SJCRH30 (cell line): ENCODE measurements around the gene MAEA. TPM values are rescaled to one million over a fixed set of nuclear protein-coding genes. Genes with fewer than 3 reads are reported as not detected.
A peak's percentile ranks its signal among the peaks of the same experiment; 100 is the strongest.

Experiments
- DNase-seq, 2 experiments: peaks; one replicate each; pipeline ENCODE4 v3.0.0-alpha.2; 2015 to 2020
- H3K27ac ChIP-seq: fragments of 250-450 bp; sonication (Bioruptor Pico); 2 replicates; pipeline ENCODE4 v1.5.1; 2020; ENCODE audit warnings: mild to moderate bottlenecking, moderate library complexity
- H3K27me3 ChIP-seq: fragments of 250-450 bp; sonication (Bioruptor Pico); 2 replicates; pipeline ENCODE4 v1.5.1; 2020; ENCODE audit warnings: mild to moderate bottlenecking, moderate library complexity
- H3K36me3 ChIP-seq: fragments of 250-450 bp; sonication (Bioruptor Pico); 2 replicates; pipeline ENCODE4 v1.5.1; 2020; ENCODE audit warnings: mild to moderate bottlenecking, moderate library complexity
- H3K4me1 ChIP-seq: fragments of 250-450 bp; sonication (Bioruptor Pico); 2 replicates; pipeline ENCODE4 v1.5.1; 2020; ENCODE audit warnings: mild to moderate bottlenecking, moderate library complexity
- H3K4me3 ChIP-seq: fragments of 250-450 bp; sonication (Bioruptor Pico); 2 replicates; pipeline ENCODE4 v1.5.1; 2020; ENCODE audit warnings: mild to moderate bottlenecking, moderate library complexity
- H3K9me3 ChIP-seq: fragments of 250-450 bp; sonication (Bioruptor Pico); replicated peaks from 2 replicates; pipeline ENCODE4 v1.5.1; 2020; ENCODE audit warnings: mild to moderate bottlenecking, moderate library complexity
- total RNA-seq: library from RNA; depleted of rRNA; stranded (reverse); fragments of >200 nt; shearing (Covaris generic); gene quantifications from 2 replicates; pipeline ENCODE4 v1.2.3, GENCODE V29; 2014; rRNA removed

The MAEA gene
- 54.1 and 55.3 TPM in 2 replicates for total RNA-seq

DNA sequence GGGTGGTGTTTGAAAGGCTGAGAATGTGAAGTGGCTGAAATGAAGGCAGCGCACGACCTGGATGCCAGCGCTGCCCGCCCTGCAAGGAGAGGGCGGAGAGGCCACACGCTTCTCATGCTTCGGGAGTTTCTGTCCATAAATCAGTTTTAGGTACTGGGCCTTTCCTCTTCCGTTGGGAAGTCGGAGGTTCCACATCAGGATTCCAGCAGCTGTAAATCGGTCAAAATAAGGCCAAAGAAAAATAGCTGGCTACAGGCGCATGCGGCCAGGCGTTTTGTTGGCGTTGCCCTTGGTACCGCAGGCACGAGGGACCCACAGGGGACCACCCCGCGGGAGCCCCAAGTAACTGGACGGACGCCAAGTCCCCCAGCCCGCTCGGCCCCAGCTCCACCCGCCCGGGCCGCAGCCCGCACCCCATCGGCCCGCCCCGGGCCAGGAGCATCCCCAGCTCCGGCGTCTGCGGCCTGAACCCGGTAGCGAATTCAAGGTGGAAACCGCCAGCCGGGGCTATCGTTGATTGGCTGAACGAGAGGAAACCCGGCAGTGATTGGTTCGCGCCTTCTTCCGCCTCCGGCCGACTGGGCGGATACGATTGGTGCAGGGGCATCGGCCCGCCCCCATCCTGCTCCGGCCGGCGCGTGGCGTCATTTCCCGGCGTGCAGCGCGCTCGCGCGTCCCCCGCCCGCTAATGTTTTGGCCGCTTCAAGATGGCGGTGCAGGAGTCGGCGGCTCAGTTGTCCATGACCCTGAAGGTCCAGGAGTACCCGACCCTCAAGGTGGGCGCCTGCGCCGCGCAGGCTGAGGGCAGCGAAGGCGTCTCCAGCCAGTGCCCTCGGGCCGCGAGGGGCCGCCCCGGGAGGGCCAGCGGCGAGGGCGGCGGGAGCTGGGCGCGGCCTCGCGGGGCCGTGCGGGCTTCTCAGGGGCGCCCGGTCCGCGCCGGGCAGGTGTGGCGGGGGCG, at the start of gene MAEA:
MAEA (plus strand) TSS at position 685 of the 958 bp plus-strand sequence; CDS start at position 708, 23 bp downstream.
- peak within 1 kb of the TSS; percentile 81 for H3K4me3 ChIP-seq
- peak within 1 kb of the TSS; percentile 70 for H3K27ac ChIP-seq
- 0 out of 2 replicates have a peak, but pooled peaks cover 3% of the 10 kb centered on the region for H3K9me3 ChIP-seq
- no peaks in the 10 kb centered on the region; the same call in 1 of the 2 replicates for H3K36me3 ChIP-seq
- H3K27me3 ChIP-seq, result no peaks in the 10 kb centered on the region
- DNase-seq, result peak; percentile 98
- H3K4me1 ChIP-seq, result peaks cover 11% of the 10 kb centered on the region

DNA sequence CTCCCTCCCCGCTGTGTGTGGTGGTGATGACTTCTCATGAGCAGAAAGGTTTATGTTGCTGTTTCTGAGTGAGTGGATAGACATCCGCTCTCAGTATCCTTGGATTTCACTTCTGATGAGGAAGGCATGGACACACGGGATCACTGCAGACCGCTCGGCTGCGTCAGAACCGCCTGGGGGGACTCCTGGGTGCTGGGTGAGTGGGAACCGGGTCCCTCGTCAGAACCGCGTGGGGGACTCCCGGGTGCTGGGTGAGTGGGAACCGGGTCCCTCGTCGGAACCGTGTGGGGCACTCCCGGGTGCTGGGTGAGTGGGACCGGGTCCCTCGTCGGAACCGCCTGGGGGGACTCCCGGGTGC, 49.8 kb upstream of the MAEA start:
- H3K36me3 ChIP-seq, result peaks cover 52% of the 10 kb centered on the region
- H3K27me3 ChIP-seq, result no peaks in the 10 kb centered on the region
- H3K4me1 ChIP-seq, result no peaks in the 10 kb centered on the region

DNA sequence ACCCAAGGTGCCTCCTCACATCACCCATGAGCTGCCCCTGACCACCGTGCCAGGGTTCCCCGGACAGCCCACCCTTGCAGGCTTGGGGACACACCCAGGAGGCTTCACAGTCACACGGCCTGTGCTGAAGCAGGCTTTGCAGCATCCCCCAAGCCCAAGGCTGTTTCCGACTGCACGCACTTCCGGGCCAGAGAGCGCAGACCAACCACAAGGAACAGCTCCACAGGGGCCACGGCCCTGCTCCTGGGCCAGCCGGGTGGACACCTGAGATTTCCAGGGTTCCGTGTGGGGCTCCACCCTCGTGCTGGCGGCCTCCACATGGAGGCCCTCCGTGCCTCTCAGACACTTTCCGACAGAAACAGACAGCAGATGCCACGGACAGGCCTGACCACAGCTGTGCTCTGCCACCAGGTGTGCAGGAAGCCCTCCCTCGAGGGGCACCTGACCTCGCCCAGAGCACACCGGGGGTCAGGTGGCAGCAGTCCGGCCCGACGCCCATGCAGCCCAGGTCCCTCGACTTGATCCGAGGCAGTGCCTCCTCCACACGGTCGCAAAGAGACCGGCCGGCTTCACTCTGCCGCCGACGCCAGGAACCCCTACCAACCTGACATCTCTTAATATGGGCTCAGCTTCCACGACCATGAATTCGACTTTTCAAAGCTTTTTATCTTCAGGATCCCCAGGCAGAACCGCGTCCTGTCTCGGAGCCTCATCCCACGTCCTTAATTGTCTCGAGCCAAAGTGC, 48.8 kb upstream of the MAEA start:
- Histone ChIP-seq H3K36me3 (peaks cover 42% of the 10 kb centered on the region), H3K4me3 (no peak overlapping the region), H3K9me3 (no peaks in the 10 kb centered on the region), H3K27ac (no peak overlapping the region), H3K27me3 (no peaks in the 10 kb centered on the region), H3K4me1 (no peaks in the 10 kb centered on the region)
- DNase-seq, result no peak

More for the DNA sequence above, 49.8 kb upstream of the MAEA start:
- H3K27ac ChIP-seq, result no peak overlapping the region
- no peak for DNase-seq
- no peaks in the 10 kb centered on the region for H3K9me3 ChIP-seq
- H3K4me3 ChIP-seq, result no peak overlapping the region

DNA sequence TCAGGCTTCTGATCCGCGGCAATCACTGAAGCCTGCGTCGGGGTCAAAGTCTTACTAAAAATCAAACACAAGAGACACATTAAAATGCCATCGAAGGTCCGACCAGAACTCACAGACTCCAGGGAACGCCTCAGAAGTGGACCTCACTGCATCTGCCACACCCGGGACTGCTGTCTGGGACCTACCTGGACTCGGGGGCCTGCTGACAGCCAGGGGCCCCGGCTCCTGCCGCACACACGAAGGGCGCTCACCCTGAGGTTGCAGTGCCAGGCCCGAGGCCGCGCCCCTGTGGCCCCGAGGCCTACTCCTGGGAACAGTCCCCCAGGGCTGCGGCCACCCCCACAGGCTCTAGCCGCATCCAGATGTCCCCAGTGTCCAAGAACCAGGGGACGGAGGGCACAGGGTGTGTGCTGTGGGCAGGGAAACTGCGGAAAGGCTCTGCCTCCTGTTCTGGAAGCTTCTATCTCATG, 48.2 kb upstream of the MAEA start:
- Histone ChIP-seq H3K27me3 (no peaks in the 10 kb centered on the region), H3K9me3 (no peaks in the 10 kb centered on the region), H3K4me3 (no peak overlapping the region), H3K36me3 (peaks cover 38% of the 10 kb centered on the region), H3K27ac (no peak overlapping the region), H3K4me1 (no peaks in the 10 kb centered on the region)
- no peak for DNase-seq

DNA sequence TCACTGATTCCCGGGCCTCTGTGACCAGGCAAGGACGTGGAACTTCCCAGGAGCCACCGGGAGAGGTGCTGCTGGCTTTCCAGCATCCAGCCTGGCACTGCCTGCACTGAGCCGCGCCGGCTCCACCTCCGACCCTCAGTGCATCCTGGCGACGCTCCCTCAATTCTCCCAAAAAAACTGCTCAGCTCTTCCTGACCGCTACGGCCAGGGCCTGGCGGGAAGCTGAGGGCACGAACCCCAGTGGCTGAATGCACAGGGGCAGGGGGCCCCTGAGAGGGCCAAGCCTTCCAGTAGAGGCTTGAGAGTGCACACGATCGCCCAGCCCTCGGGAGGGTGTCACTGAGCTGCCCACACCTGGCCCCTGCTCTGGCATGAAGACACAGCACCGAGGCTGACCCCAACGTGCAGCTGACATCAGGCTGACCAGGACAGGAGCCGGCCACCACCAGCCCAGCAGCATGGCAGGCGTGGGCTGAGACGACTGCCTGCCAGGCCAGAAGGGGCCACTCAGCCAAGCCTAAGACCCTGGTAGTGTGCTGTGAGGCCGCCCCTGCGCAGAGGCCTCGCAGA, 47.7 kb upstream of the MAEA start:
- H3K27me3 ChIP-seq, result no peaks in the 10 kb centered on the region
- no peak overlapping the region for H3K27ac ChIP-seq
- H3K4me1 ChIP-seq, result peaks cover 2% of the 10 kb centered on the region
- H3K9me3 ChIP-seq, result no peaks in the 10 kb centered on the region
- H3K36me3 ChIP-seq, result peaks cover 38% of the 10 kb centered on the region
- no peak overlapping the region for H3K4me3 ChIP-seq
- DNase-seq, result no peak

DNA sequence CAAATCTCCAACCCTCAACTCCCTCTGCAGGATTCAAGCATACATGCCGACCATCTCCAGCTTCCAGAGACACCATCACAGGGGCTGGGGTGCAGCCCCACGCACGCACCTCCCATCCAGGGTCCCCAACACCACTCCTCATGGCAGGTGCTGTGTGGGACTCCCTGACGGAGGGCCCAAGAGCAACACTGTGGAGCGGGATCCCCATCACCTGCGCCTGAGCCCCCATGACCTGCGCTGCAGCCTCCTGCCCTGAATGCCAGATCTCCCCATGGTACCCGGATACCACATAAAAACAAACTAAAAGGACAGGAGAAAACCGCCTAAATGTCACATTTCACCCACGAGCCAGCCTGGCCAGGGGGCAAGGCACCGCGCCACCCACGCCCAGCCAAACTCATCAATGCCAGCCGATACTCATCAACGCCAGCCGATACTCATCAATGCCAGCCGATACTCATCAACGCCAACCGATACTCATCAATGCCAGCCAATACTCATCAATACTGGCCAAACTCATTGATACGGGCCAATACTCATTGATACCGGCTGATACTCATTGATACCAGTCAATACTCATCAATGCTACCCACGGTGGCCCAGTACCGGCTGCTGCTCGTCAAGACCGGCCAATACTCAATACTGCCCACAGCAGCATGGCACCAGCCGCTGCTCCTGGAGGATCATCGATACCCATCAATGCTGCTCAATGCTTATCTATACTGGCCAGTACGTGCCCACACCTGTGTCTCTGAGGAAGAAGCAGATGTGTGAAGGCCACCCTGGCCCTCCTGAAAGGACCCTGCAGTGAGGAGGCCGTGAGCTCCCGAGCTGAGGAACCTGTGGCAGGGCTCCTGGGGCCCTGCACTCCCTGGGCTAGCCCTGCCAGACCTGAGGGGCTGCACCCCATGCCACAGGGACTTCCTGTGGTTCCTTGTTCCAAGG, 46.9 kb upstream of the MAEA start:
- no peaks in the 10 kb centered on the region for H3K27me3 ChIP-seq
- no peaks in the 10 kb centered on the region for H3K9me3 ChIP-seq
- peaks cover 38% of the 10 kb centered on the region for H3K36me3 ChIP-seq
- H3K4me1 ChIP-seq, result peaks cover 4% of the 10 kb centered on the region
- no peak overlapping the region for H3K4me3 ChIP-seq
- no peak for DNase-seq
- H3K27ac ChIP-seq, result no peak overlapping the region

DNA sequence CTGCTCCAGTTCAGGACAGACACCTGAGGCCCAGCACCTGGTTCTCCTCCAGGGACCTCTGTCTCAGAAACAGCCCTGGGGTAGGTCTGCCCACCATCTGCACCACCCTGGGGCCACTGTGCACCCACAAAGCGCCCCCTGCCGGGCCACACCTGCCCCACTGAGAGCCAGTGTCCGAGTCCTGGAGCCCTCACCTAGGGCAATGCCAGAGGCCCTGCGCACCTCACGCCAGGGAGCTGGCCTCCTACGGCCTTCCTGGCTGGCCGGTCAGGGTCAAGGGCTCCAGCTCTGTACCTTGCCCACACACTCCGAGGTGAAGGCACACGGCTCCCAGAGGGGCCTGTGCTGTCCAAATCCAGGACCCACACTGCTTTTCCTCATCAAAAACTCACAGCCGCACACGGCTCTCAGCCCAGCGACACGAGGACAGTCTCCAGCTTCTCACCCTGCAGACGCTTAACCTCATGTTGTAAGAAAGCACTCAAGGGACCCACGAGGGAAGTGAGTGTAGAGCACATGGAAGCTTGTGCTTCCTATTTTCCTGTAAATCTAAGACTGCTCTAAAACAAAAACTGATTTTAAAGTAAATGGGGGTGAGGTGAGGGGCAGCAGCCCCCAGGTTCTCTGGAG, 46.1 kb upstream of the MAEA start:
- H3K4me1 ChIP-seq, result peaks cover 4% of the 10 kb centered on the region
- no peak overlapping the region for H3K27ac ChIP-seq
- no peaks in the 10 kb centered on the region for H3K9me3 ChIP-seq
- no peak for DNase-seq
- H3K36me3 ChIP-seq, result peaks cover 31% of the 10 kb centered on the region
- no peak overlapping the region for H3K4me3 ChIP-seq
- H3K27me3 ChIP-seq, result no peaks in the 10 kb centered on the region

DNA sequence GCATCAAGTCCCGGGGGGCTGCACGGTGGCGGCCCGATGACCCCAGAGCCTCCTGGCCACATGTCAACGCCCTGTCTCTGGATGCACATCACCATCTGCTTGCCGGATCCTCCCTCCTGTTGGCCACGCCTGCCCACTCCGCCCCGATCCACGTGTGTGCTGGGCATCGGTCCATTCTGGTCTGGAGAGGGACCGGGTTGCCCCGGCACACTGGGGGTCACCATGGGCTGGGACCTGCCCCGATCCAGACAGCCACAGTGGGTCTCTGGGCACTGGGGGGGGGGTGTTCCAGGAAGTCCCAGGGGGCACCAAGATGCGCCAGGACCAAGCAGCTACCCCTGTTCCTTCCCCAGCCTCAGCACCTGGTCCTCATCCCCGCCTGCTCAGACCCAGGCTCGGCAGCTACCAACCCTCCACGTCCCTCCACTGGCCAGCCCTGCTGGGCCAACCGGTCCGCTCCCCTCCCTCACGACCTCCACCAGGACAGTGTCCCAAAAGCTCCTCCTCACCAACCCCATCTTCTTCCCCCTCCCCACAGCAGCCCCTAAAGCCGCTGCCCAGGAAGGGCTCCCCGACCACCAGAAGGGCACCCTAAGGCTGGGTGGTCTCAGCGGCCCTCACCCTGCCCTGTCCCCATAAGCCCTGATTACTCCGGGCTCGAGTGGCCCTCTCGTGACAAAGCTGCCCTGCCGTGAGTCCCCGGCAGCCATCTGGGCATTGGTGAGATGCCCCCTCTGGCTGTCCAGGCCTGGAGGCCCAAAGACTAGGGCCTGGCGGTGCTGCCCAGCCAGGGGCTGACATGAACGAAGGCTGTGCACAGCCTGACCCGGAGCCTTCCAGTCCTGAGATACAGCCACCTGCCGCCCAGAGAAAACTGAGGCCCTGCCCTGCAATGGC, 45.4 kb upstream of the MAEA start:
- H3K27ac ChIP-seq, result no peak overlapping the region
- DNase-seq, result peak in 1 of 2 experiments; percentile 3
- H3K9me3 ChIP-seq, result no peaks in the 10 kb centered on the region
- H3K4me1 ChIP-seq, result peaks cover 4% of the 10 kb centered on the region
- H3K27me3 ChIP-seq, result no peaks in the 10 kb centered on the region
- H3K4me3 ChIP-seq, result no peak overlapping the region
- peaks cover 25% of the 10 kb centered on the region for H3K36me3 ChIP-seq

DNA sequence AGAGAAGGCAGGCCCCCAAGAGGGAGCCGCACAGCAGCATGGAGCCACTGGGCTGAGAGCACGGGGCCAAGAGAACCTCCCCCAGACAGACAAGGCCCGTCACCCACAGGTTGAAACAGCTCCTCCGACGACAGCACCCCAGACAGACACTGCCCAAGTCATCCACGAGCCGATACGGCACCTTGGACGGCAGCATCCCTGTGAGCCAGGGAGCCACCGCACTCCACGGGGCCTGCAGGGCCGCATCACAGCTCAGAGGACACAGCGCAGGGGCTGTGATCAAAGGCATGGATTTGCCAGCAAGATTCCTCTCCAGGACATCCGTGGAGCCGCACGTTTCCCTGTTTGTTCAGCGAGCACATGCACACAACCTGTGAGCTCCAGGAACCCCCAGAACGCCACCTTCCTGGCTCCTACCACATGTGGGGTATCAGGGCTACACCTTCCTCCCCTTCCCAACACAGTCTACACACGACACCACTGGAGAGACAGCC, 44.7 kb upstream of the MAEA start:
- no peak overlapping the region for H3K27ac ChIP-seq
- H3K27me3 ChIP-seq, result no peaks in the 10 kb centered on the region
- H3K4me1 ChIP-seq, result peaks cover 6% of the 10 kb centered on the region
- H3K9me3 ChIP-seq, result no peaks in the 10 kb centered on the region
- DNase-seq, result peak in 1 of 2 experiments; percentile 2
- no peak overlapping the region for H3K4me3 ChIP-seq
- peaks cover 20% of the 10 kb centered on the region for H3K36me3 ChIP-seq

DNA sequence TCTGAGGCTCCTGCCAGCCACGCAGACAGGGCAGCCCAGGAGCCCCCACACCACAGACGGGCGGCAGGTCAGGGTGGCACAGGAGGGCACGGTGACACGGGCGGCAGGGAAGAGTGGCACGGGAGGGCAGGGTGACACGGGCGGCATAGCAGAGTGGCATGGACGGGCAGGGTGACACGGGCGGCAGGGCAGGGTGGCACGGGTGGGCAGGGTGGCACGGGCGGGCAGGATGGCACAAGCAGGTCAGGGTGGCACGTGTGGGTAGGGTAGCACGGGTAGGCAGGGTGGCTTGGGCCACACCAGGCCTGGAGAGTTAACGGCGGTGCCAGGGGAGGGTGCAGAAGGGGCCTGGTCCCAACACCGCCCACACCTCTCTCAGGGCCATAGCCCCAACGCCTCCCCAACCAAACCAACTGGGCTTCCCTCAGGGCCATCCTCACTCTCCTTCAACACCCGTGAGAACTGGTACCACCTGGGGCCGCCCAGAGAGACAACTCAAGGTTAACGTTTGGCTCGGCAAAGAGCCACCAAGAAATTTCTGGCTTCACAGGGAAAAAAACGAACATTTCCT, 44.1 kb upstream of the MAEA start:
- no peaks in the 10 kb centered on the region for H3K27me3 ChIP-seq
- no peak overlapping the region for H3K4me3 ChIP-seq
- peak in 1 of 2 experiments; percentile 2 for DNase-seq
- no peak overlapping the region for H3K27ac ChIP-seq
- H3K36me3 ChIP-seq, result peaks cover 19% of the 10 kb centered on the region
- peaks cover 9% of the 10 kb centered on the region for H3K4me1 ChIP-seq
- H3K9me3 ChIP-seq, result no peaks in the 10 kb centered on the region

DNA sequence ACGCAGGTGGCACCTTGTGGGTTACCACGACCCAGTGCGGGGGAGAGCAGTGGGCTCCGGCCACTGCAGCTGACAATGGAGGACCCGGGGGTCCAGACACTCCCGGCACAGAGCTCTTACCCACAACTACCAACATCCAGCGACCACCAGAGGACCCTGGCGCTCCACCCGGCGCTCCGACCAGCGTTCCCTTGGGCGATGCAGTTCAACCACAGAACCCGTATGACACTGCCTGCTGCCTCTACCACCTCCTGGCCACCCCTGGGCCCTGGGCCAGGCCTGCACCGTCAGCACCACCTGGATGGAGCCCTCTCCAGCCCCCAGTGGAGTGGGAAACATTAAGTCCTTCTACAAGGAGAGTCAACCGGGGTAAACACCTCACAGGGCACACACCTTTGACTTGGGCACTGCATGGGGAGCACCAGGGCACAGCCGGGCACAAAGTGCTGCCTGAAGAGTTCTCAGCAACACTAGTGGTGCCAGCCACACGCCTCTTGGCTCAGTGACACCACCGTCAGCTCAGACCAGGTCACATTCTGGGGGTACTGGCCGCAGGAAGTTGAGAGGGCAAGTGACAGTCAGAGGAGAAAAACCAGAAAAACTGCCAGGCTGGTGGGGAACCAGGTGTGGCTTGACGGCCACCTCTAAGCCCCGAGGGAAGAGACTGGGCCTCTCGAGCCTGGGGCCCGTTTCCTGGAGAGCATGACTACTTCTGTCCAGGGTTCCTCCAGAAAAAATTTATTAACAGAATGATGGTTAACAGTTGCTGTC, 43.4 kb upstream of the MAEA start:
- Histone ChIP-seq H3K27me3 (no peaks in the 10 kb centered on the region), H3K27ac (no peak overlapping the region), H3K4me1 (peaks cover 9% of the 10 kb centered on the region), H3K4me3 (no peak overlapping the region), H3K36me3 (peaks cover 12% of the 10 kb centered on the region), H3K9me3 (no peaks in the 10 kb centered on the region)
- DNase-seq, result peak in 1 of 2 experiments; percentile 2
